Karpas-422 (cell line): ENCODE data around the gene NRBF2. TPM values are rescaled to one million over a fixed set of nuclear protein-coding genes. Genes with fewer than 3 reads are reported as not detected.
A peak's percentile ranks its signal among the peaks of the same experiment; 100 is the strongest.

Source experiments
- DNase-seq: peaks from one replicate; pipeline ENCODE4 v3.0.0-alpha.2; 2015
- H2AFZ ChIP-seq: fragments of 200-600 bp; sonication (generic); 2 replicates; pipeline ENCODE4 v1.6.1; 2014; ENCODE audit warnings: antibody characterized with exemption, low read length, mixed read lengths
- H3K27ac ChIP-seq: fragments of 200-600 bp; sonication (generic); 2 replicates; pipeline ENCODE4 v1.5.1; 2014; ENCODE audit warnings: mild to moderate bottlenecking, low read length, moderate library complexity
- H3K27me3 ChIP-seq: fragments of 200-600 bp; sonication (generic); 2 replicates; pipeline ENCODE4 v1.6.1; 2014; ENCODE audit warnings: low read length, mixed read lengths
- H3K36me3 ChIP-seq: fragments of 200-600 bp; sonication (generic); 2 replicates; pipeline ENCODE4 v1.6.1; 2014; ENCODE audit warnings: low read length, mixed read lengths; ENCODE audit not compliant: insufficient read depth
- H3K4me1 ChIP-seq: fragments of 200-600 bp; sonication (generic); 2 replicates; pipeline ENCODE4 v1.6.1; 2014; ENCODE audit warnings: mild to moderate bottlenecking, low read length, mixed read lengths
- H3K4me2 ChIP-seq: fragments of 200-600 bp; sonication (generic); 2 replicates; pipeline ENCODE4 v1.6.1; 2014; ENCODE audit warnings: low read length, low read depth, mild to moderate bottlenecking; ENCODE audit not compliant: poor library complexity, severe bottlenecking
- H3K4me3 ChIP-seq: fragments of 200-600 bp; sonication (generic); 2 replicates; pipeline ENCODE4 v1.5.1; 2014; ENCODE audit warnings: mild to moderate bottlenecking, antibody characterized with exemption, low read length, mixed read lengths
- H3K79me2 ChIP-seq: fragments of 200-600 bp; sonication (generic); 2 replicates; pipeline ENCODE4 v1.6.1; 2014; ENCODE audit warnings: mild to moderate bottlenecking, low read length, mixed read lengths
- H3K9ac ChIP-seq: fragments of 200-600 bp; sonication (generic); 2 replicates; pipeline ENCODE4 v1.6.0; 2014; ENCODE audit warnings: low read length
- H3K9me2 ChIP-seq: fragments of 200-600 bp; sonication (generic), shearing (Covaris generic); replicated peaks from 2 replicates; pipeline ENCODE4 v1.6.0; 2014; ENCODE audit warnings: mild to moderate bottlenecking, low read length, moderate library complexity; ENCODE audit not compliant: insufficient read depth
- H3K9me3 ChIP-seq: fragments of 300-700, 200-600 bp; sonication (generic); 2 replicates; pipeline ENCODE4 v1.6.1; 2014; ENCODE audit warnings: low read length, mixed read lengths
- H4K20me1 ChIP-seq: fragments of 200-600 bp; sonication (generic); 2 replicates; pipeline ENCODE4 v1.6.1; 2014; ENCODE audit warnings: mild to moderate bottlenecking, antibody characterized with exemption, low read length, low read depth; ENCODE audit not compliant: insufficient read depth
- total RNA-seq: library from RNA; depleted of rRNA; stranded (reverse); fragments of >200 nt; shearing (Covaris generic); gene quantifications from 2 replicates; pipeline ENCODE4 v1.2.3, GENCODE V29; 2014; ENCODE audit warnings: low replicate concordance

Gene NRBF2
- total RNA-seq, 1 experiment from 2014 or later = 26.1 TPM

DNA sequence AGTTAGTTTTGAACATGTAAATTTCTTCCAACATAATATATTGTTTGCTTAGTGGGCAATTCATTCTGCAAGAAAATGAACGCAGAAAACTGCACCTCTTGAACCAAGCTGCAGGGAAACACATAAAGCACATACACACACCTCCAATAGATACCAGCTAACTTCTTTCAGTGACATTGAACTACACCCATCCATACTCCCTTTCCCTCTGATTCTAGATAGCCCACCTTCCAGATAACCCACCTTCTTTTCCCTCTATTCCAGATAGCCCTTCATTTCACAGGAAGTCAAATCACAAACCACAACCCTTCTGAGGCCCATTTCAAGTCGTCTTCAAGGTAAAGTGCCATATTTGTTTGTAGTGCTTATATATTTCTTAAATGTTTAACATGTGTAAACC is 28.5 kb downstream of the NRBF2 start:
- Histone ChIP-seq H3K36me3 (peaks cover 8% of the 10 kb centered on the region; the same call in 1 of the 2 replicates), H3K27ac (no peak overlapping the region), H3K27me3 (no peaks in the 10 kb centered on the region), H3K9me2 (no peaks in the 10 kb centered on the region), H3K9ac (no peak overlapping the region), H3K9me3 (no peaks in the 10 kb centered on the region), H3K79me2 (no peaks in the 10 kb centered on the region), H3K4me3 (no peak overlapping the region), H4K20me1 (no peaks in the 10 kb centered on the region), H2AFZ (no peak overlapping the region), H3K4me1 (peaks cover 14% of the 10 kb centered on the region), H3K4me2 (no peak overlapping the region)
- no peak for DNase-seq

- peaks cover 14% of the 10 kb centered on the region; the same call in 1 of the 2 replicates for H3K36me3 ChIP-seq
- H3K9me2 ChIP-seq = no peaks in the 10 kb centered on the region
- H2AFZ ChIP-seq = no peak overlapping the region
- no peak overlapping the region for H3K9ac ChIP-seq
- H3K4me2 ChIP-seq = no peak overlapping the region
- no peak overlapping the region for H3K4me3 ChIP-seq
- no peak for DNase-seq
- H3K9me3 ChIP-seq = no peaks in the 10 kb centered on the region
- H3K4me1 ChIP-seq = no peaks in the 10 kb centered on the region
- H3K27me3 ChIP-seq = no peaks in the 10 kb centered on the region
- H3K79me2 ChIP-seq = no peaks in the 10 kb centered on the region; the same call in 1 of the 2 replicates
- no peak overlapping the region for H3K27ac ChIP-seq
- no peaks in the 10 kb centered on the region for H4K20me1 ChIP-seq
Measured at GRCh38 chr10:63164166-63164623, 31.1 kb downstream of the NRBF2 start.

GRCh38 chr10:63165249-63165648 is 32.1 kb downstream of the NRBF2 start:
- H3K9ac ChIP-seq = no peak overlapping the region
- no peak overlapping the region for H2AFZ ChIP-seq
- H3K4me2 ChIP-seq = no peak overlapping the region
- no peak overlapping the region for H3K27ac ChIP-seq
- no peaks in the 10 kb centered on the region for H3K9me3 ChIP-seq
- peaks cover 17% of the 10 kb centered on the region; the same call in 1 of the 2 replicates for H3K36me3 ChIP-seq
- no peaks in the 10 kb centered on the region for H3K27me3 ChIP-seq
- no peaks in the 10 kb centered on the region; the same call in 1 of the 2 replicates for H3K79me2 ChIP-seq
- no peaks in the 10 kb centered on the region for H3K4me1 ChIP-seq
- no peak for DNase-seq
- no peaks in the 10 kb centered on the region for H4K20me1 ChIP-seq
- H3K9me2 ChIP-seq = no peaks in the 10 kb centered on the region
- no peak overlapping the region for H3K4me3 ChIP-seq

GRCh38 chr10:63166742-63167258 is 33.7 kb downstream of the NRBF2 start:
- Histone ChIP-seq H3K27me3 (no peaks in the 10 kb centered on the region), H3K27ac (no peak overlapping the region), H3K9me2 (no peaks in the 10 kb centered on the region), H3K4me1 (no peaks in the 10 kb centered on the region), H2AFZ (no peak overlapping the region), H3K4me2 (no peak overlapping the region), H3K9me3 (no peaks in the 10 kb centered on the region), H3K36me3 (peaks cover 24% of the 10 kb centered on the region), H3K79me2 (peaks cover 3% of the 10 kb centered on the region; the same call in 1 of the 2 replicates), H3K4me3 (no peak overlapping the region), H4K20me1 (no peaks in the 10 kb centered on the region), H3K9ac (no peak overlapping the region)
- peak; percentile 88 for DNase-seq

GRCh38 chr10:63168821-63169462 is 35.8 kb downstream of the NRBF2 start:
- Histone ChIP-seq H3K9me2 (no peaks in the 10 kb centered on the region), H3K27me3 (no peaks in the 10 kb centered on the region), H3K9ac (no peak overlapping the region), H3K4me1 (peaks cover 17% of the 10 kb centered on the region), H3K9me3 (no peaks in the 10 kb centered on the region), H3K4me3 (no peak overlapping the region), H4K20me1 (no peaks in the 10 kb centered on the region), H3K4me2 (no peak overlapping the region), H2AFZ (no peak overlapping the region), H3K27ac (no peak overlapping the region), H3K36me3 (peaks cover 35% of the 10 kb centered on the region), H3K79me2 (peaks cover 11% of the 10 kb centered on the region; the same call in 1 of the 2 replicates)
- DNase-seq = no peak

GRCh38 chr10:63169624-63170023 is 36.5 kb downstream of the NRBF2 start:
- Histone ChIP-seq H3K4me3 (no peak overlapping the region), H3K4me1 (peaks cover 24% of the 10 kb centered on the region), H3K79me2 (peaks cover 11% of the 10 kb centered on the region; the same call in 1 of the 2 replicates), H2AFZ (no peak overlapping the region), H3K27me3 (no peaks in the 10 kb centered on the region), H4K20me1 (no peaks in the 10 kb centered on the region), H3K9me3 (no peaks in the 10 kb centered on the region), H3K36me3 (peaks cover 35% of the 10 kb centered on the region), H3K27ac (no peak overlapping the region), H3K9ac (no peak overlapping the region), H3K9me2 (no peaks in the 10 kb centered on the region), H3K4me2 (no peak overlapping the region)
- no peak for DNase-seq

GRCh38 chr10:63171255-63171855 is 38.2 kb downstream of the NRBF2 start:
- no peak for DNase-seq
- Histone ChIP-seq H3K4me1 (peaks cover 41% of the 10 kb centered on the region), H3K9ac (no peak overlapping the region), H3K4me3 (no peak overlapping the region), H3K27me3 (no peaks in the 10 kb centered on the region), H3K27ac (no peak overlapping the region), H3K4me2 (no peak overlapping the region), H4K20me1 (no peaks in the 10 kb centered on the region), H3K79me2 (peaks cover 15% of the 10 kb centered on the region; the same call in 1 of the 2 replicates), H2AFZ (no peak overlapping the region), H3K9me2 (no peaks in the 10 kb centered on the region), H3K9me3 (no peaks in the 10 kb centered on the region), H3K36me3 (peaks cover 46% of the 10 kb centered on the region)

DNA sequence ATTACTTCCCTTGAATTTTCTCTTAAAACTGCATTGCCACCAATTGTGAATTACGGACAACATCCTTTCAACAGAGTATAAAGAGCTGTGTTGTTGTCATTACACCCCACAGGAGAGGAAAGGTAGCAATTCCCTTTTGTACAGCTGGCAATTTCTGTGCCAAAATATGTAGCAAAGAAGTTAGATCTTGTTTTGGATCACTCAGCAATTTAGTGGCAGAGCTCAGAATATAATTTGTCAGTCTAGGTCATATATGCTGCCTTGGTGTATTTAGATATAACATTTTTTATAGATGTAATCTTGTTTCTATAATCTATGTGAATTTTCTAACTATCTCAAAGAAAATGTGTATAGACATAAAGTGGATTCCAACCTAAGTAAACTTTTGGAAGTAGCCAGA is 38.8 kb downstream of the NRBF2 start:
- Histone ChIP-seq H3K4me2 (no peak overlapping the region), H3K9me2 (no peaks in the 10 kb centered on the region), H3K79me2 (peaks cover 15% of the 10 kb centered on the region; the same call in 1 of the 2 replicates), H3K9me3 (no peaks in the 10 kb centered on the region), H3K4me3 (no peak overlapping the region), H2AFZ (no peak overlapping the region), H3K4me1 (peaks cover 44% of the 10 kb centered on the region), H3K27ac (no peak overlapping the region), H3K9ac (no peak overlapping the region), H3K27me3 (no peaks in the 10 kb centered on the region), H3K36me3 (peaks cover 47% of the 10 kb centered on the region), H4K20me1 (no peaks in the 10 kb centered on the region)
- DNase-seq = no peak
